ENCODE measurements around the gene ANKFN1.

ANKFN1 gene

DNA sequence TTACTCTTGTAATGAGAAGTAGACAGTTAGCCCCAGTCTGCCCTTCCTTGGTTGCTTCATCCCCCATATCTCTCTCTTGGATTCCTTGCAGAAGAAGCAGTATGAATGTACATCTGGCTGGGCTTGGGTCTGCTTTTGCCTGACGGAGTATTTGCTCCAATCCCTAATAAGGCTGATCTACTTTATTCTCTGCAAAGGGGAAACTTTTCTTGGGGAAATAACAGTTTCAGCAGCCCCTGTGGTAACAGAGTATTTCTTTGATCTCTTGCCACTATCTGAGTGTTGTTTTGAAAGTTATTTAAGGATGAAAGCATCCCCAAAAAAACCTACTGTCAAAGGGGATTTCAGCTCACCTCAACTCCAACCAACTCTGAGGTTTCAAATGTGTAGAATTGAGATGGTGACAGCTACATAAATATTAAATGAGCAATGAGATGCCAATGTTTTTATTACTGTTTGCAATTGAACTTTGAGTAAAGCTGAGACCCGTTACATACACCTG is 271.3 kb downstream of the ANKFN1 start:
- DNase-seq (ENCODE audit: low read depth): no peak
- H3K4me3 ChIP-seq (replicated peaks; ENCODE audit: low read depth, low read length): no peak overlapping the region
- TF ChIP-seq, protein P1, sequence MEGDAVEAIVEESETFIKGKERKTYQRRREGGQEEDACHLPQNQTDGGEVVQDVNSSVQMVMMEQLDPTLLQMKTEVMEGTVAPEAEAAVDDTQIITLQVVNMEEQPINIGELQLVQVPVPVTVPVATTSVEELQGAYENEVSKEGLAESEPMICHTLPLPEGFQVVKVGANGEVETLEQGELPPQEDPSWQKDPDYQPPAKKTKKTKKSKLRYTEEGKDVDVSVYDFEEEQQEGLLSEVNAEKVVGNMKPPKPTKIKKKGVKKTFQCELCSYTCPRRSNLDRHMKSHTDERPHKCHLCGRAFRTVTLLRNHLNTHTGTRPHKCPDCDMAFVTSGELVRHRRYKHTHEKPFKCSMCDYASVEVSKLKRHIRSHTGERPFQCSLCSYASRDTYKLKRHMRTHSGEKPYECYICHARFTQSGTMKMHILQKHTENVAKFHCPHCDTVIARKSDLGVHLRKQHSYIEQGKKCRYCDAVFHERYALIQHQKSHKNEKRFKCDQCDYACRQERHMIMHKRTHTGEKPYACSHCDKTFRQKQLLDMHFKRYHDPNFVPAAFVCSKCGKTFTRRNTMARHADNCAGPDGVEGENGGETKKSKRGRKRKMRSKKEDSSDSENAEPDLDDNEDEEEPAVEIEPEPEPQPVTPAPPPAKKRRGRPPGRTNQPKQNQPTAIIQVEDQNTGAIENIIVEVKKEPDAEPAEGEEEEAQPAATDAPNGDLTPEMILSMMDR (IDR thresholded peaks at IDR 0.05; ENCODE audit: low read length, missing control alignments): no peak

DNA sequence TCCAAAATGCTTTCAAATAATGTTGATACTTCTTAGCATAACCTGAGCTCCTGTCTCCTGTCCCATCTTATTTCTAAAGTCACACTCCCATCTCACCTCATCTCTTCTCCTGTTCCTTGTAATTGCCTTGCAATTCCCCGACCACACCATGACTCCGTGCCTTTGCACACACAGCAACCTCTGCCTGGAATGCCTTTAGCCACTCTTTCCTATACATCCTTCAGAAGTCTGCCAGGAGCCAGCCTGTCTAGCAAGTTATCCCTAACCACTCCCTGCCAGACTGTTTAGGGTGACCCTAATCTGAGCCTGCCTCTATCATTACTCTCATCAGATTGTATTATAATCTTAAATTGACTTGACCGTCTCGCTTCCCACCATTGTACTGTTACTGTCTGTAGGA is 272.2 kb downstream of the ANKFN1 start:
- TF ChIP-seq, protein P1 (IDR thresholded peaks at IDR 0.05; ENCODE audit: low read length, missing control alignments): no peak
- no peak overlapping the region for H3K4me3 ChIP-seq (replicated peaks; ENCODE audit: low read depth, low read length)
- DNase-seq (ENCODE audit: low read depth): no peak

DNA sequence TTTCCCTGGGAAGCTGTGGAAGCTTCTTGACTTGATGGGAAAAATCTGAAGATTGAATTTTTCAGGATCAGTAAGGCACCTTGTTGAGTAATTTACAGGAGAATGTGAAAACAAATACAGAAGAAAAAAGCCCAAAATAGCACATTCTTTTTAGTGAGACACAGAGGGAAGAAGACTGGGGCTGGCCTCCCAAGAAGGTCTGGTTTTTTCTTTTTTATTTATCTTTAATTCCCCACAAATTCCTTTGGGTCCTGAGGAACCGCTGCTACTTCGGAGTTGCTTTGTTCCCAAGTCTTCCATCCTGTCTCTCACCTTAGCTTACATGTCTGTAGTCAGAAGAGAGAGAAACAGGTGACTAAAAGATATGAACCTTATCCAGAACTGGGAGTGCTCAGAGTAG is 273.6 kb downstream of the ANKFN1 start:
- TF ChIP-seq, protein P1 (IDR thresholded peaks at IDR 0.05; ENCODE audit: low read length, missing control alignments): no peak
- no peak overlapping the region for H3K4me3 ChIP-seq (replicated peaks; ENCODE audit: low read depth, low read length)
- DNase-seq (ENCODE audit: low read depth): no peak

DNA sequence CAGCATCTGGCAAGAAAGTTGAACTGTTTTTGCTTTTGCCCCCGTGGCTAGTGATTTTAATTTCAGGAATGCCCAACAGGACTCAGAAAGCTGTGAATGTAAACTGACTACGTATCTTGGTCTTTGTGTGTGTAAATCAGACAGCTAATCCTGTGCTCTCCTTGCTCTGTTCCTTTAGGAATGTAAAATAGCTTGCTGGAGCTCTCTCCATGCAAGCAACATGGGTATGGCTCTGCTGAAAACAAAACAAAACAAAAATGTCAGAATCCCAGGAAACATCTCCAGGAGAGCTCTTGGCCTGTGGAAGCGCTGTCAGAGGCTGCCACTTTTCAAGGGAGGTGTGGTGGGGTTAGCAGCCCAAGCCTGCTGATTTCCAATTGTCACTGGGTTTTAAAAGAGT is 278.5 kb downstream of the ANKFN1 start:
- DNase-seq (ENCODE audit: low read depth): no peak
- TF ChIP-seq, protein P1 (IDR thresholded peaks at IDR 0.05; ENCODE audit: low read length, missing control alignments): no peak
- no peak overlapping the region for H3K4me3 ChIP-seq (replicated peaks; ENCODE audit: low read depth, low read length)

DNA sequence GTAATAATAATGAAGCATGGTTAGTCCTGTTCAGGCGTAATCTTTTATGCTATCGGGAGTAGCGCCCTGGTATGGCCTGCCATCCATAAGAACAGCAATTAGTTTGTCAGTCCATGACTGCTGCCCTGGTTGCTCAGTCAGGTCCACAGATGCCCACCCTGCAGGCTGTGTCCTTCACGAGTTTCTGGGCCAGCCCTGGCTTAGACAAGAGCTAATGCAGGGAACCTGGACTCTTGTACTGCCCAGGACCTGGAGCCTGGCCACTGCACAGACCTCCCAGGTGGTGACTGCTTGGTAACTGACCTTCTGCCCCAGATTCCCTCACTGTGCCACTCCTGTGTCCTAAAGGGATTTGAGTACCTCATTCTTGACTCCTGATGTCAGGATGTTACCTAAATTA is 279.2 kb downstream of the ANKFN1 start:
- no peak for DNase-seq (ENCODE audit: low read depth)
- TF ChIP-seq, protein P1 (IDR thresholded peaks at IDR 0.05; ENCODE audit: low read length, missing control alignments): no peak
- H3K4me3 ChIP-seq (replicated peaks; ENCODE audit: low read depth, low read length): no peak overlapping the region

DNA sequence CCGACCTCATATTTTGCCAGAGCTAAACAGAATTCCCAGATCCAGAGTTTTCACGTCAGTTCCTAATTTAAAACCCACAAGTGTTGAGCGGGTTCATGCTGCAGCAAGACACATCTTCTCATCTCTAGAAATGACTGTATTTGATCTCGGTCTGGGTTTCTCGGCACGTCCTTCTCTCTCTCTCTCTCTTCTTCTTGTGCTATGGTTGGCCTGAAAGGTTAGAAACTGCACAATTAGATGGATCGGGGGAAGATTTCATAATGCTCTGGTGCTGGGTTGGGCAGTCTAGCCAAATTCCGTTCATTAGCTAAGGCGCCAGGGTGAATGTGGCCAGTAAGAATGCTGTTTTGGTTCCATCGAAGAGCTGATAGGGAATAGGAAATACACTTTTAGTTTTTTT is 281.3 kb downstream of the ANKFN1 start:
- TF ChIP-seq, protein P1 (IDR thresholded peaks at IDR 0.05; ENCODE audit: low read length, missing control alignments): no peak
- H3K4me3 ChIP-seq (replicated peaks; ENCODE audit: low read depth, low read length): no peak overlapping the region
- DNase-seq (ENCODE audit: low read depth): no peak

DNA sequence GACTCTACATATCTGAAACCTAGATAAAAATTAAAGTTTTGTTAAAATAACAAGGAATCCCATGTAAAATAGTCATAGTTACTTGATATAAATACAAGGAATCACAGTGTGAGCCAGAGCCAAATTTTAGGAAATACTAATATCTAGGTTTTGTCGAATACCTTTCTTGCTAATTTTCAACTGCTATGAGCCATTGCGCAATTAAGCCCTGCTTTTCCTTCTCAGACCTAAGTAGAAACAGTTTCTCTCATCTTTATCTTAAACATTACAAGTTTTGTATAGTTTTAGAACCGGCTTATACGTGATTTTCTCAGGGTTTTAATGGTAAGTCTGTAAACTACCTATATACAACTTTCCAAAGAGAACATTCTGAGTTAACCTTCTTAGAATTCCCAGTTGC is 282.9 kb downstream of the ANKFN1 start:
- no peak for DNase-seq (ENCODE audit: low read depth)
- TF ChIP-seq, protein P1 (IDR thresholded peaks at IDR 0.05; ENCODE audit: low read length, missing control alignments): no peak
- no peak overlapping the region for H3K4me3 ChIP-seq (replicated peaks; ENCODE audit: low read depth, low read length)

Measured in fibroblast of pulmonary artery (primary cell).